ENCODE results near the gene SPRR1B.
"Not testable (repeated sequence)": the region's sequence is repeated elsewhere in the genome, so short reads cannot be mapped to it uniquely, and the experiment has no call there.

SPRR1B gene

DNA sequence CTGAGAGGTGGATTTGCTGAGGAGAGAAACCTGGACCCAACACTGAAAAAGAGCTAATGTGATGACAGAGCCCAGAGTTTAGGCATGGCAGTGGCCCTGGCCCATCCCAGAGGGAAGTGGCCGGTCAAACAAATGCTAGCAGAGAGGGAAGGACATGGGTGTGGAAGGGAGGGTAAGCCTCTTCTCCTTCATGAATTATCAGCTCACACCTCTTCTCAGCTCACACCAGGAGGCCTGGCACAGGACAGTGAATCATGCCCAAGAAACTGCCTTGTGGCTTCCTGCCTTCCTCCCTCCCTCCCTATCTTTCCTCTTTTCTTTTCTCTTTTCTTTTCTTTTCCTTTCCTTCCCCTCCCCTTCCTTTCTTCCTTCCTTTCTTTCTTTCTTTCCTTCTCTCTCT, 30.7 kb upstream of the SPRR1B start:
- Histone ChIP-seq H3K4me1 (ENCODE audit: control insufficient read depth, insufficient read depth, low read length) (0 out of 2 replicates have a peak, but pooled peaks cover 9% of the 10 kb centered on the region), H3K9me3 (ENCODE audit: control insufficient read depth, insufficient read depth, low read length) (peaks cover 6% of the 10 kb centered on the region; the same call in 1 of the 2 replicates), H3K9ac (ENCODE audit: low read depth, low read length) (no peak overlapping the region), H3K4me3 (ENCODE audit: low read depth, low read length) (no peak overlapping the region), H3K27ac (ENCODE audit: low read depth, low read length) (no peak overlapping the region), H3K27me3 (ENCODE audit: control insufficient read depth, insufficient read depth, low read length) (no peaks in the 10 kb centered on the region), H3K36me3 (ENCODE audit: control insufficient read depth, insufficient read depth, low read length) (no peaks in the 10 kb centered on the region)

DNA sequence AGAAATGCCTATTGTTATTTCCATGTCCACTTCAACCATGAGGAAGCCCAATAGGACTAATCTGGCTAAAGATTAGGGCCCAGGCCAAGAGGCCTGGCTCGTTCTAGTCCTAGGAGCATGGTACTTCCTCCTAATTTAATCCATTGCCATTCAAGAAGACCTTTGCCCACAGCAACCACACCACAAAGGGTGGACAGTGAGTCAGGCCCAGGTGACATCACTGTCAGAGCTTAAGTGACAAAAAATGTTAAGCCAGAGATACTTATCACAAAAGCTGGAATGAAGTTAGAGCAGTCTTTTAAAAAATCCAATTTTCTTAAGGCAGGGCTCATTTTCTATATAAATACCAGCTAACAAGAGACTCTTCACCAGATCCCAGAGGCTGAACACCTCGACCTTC, 29.6 kb upstream of the SPRR1B start, which contains the start of gene SPRR3:
Gene SPRR3, plus strand, starts transcription at position 368 of the 400 bp plus-strand sequence. CDS start 1,272 bp downstream, outside the sequence.
- Histone ChIP-seq H3K9me3 (ENCODE audit: control insufficient read depth, insufficient read depth, low read length) (peaks cover 3% of the 10 kb centered on the region; the same call in 1 of the 2 replicates), H3K27ac (ENCODE audit: low read depth, low read length) (no peak within 1 kb of the TSS), H3K4me3 (ENCODE audit: low read depth, low read length) (no peak within 1 kb of the TSS), H3K4me1 (ENCODE audit: control insufficient read depth, insufficient read depth, low read length) (0 out of 2 replicates have a peak, but pooled peaks cover 7% of the 10 kb centered on the region), H3K9ac (ENCODE audit: low read depth, low read length) (no peak within 1 kb of the TSS), H3K27me3 (ENCODE audit: control insufficient read depth, insufficient read depth, low read length) (no peaks in the 10 kb centered on the region), H3K36me3 (ENCODE audit: control insufficient read depth, insufficient read depth, low read length) (no peaks in the 10 kb centered on the region)

DNA sequence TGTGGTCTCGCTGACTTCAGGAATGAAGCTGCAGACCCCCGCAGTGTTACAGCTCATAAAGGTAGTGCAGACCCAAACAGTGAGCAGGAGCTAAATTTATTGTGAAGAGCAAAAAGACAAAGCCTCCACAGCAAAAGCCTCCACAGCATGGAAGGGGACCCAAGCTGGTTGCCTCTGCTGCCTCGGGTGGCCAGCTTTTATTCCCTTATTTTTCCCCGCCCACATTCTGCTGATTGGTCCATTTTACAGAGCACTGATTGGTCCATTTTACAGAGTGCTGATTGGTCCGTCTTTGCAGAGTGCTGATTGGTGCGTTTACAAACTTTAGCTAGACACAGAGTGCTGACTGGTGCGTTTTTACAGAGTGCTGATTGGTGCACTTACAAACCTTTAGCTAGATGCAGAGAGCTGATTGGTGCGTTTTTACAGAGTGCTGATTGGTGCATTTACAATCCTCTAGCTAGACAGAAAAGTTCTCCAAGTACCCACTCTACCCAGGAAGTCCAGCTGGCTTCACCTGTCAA, 19.7 kb upstream of the SPRR1B start:
- not testable (repeated sequence) for H3K27ac ChIP-seq (ENCODE audit: low read depth, low read length); H3K4me3 ChIP-seq (ENCODE audit: low read depth, low read length); H3K36me3 ChIP-seq (ENCODE audit: control insufficient read depth, insufficient read depth, low read length); H3K27me3 ChIP-seq (ENCODE audit: control insufficient read depth, insufficient read depth, low read length); H3K4me1 ChIP-seq (ENCODE audit: control insufficient read depth, insufficient read depth, low read length); H3K9me3 ChIP-seq (ENCODE audit: control insufficient read depth, insufficient read depth, low read length); H3K9ac ChIP-seq (ENCODE audit: low read depth, low read length)

DNA sequence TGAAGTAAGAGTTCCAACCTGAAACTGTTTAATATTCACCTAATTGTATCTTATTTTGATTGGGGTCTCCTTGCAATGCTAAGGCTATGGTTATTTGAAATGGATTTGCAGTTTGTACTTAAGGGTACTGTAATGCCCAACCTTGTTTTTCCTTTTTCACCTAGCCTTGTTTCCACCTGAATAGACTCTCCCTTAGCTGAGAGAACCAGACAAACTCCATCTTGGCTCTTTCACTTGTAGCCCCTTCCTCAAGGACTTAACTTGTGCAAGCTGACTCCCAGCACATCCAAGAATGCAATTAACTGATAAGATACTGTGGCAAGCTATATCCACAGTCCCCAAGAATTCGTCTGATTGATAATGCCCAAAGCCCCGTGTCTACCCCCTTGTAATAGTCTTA, 9.2 kb upstream of the SPRR1B start:
- H3K36me3 ChIP-seq (ENCODE audit: control insufficient read depth, insufficient read depth, low read length); H3K4me1 ChIP-seq (ENCODE audit: control insufficient read depth, insufficient read depth, low read length); H3K27ac ChIP-seq (ENCODE audit: low read depth, low read length); H3K4me3 ChIP-seq (ENCODE audit: low read depth, low read length); H3K27me3 ChIP-seq (ENCODE audit: control insufficient read depth, insufficient read depth, low read length); H3K9me3 ChIP-seq (ENCODE audit: control insufficient read depth, insufficient read depth, low read length); H3K9ac ChIP-seq (ENCODE audit: low read depth, low read length): not testable (repeated sequence)

GRCh38 chr1:153022340-153022739, 8.7 kb upstream of the SPRR1B start:
- H3K27me3 ChIP-seq (ENCODE audit: control insufficient read depth, insufficient read depth, low read length); H3K4me1 ChIP-seq (ENCODE audit: control insufficient read depth, insufficient read depth, low read length); H3K36me3 ChIP-seq (ENCODE audit: control insufficient read depth, insufficient read depth, low read length); H3K9me3 ChIP-seq (ENCODE audit: control insufficient read depth, insufficient read depth, low read length); H3K27ac ChIP-seq (ENCODE audit: low read depth, low read length); H3K9ac ChIP-seq (ENCODE audit: low read depth, low read length); H3K4me3 ChIP-seq (ENCODE audit: low read depth, low read length): not testable (repeated sequence)

GRCh38 chr1:153023109-153023508, 7.9 kb upstream of the SPRR1B start:
- H3K9me3 ChIP-seq (ENCODE audit: control insufficient read depth, insufficient read depth, low read length): no peaks in the 10 kb centered on the region
- H3K27ac ChIP-seq (ENCODE audit: low read depth, low read length): no peak overlapping the region
- no peaks in the 10 kb centered on the region for H3K36me3 ChIP-seq (ENCODE audit: control insufficient read depth, insufficient read depth, low read length)
- H3K4me3 ChIP-seq (ENCODE audit: low read depth, low read length): no peak overlapping the region
- no peak overlapping the region for H3K9ac ChIP-seq (ENCODE audit: low read depth, low read length)
- peaks cover 9% of the 10 kb centered on the region; the same call in 1 of the 2 replicates for H3K4me1 ChIP-seq (ENCODE audit: control insufficient read depth, insufficient read depth, low read length)
- H3K27me3 ChIP-seq (ENCODE audit: control insufficient read depth, insufficient read depth, low read length): no peaks in the 10 kb centered on the region

GRCh38 chr1:153024413-153024812, 6.6 kb upstream of the SPRR1B start:
- Histone ChIP-seq H3K9ac (ENCODE audit: low read depth, low read length) (no peak overlapping the region), H3K9me3 (ENCODE audit: control insufficient read depth, insufficient read depth, low read length) (no peaks in the 10 kb centered on the region), H3K36me3 (ENCODE audit: control insufficient read depth, insufficient read depth, low read length) (no peaks in the 10 kb centered on the region), H3K4me1 (ENCODE audit: control insufficient read depth, insufficient read depth, low read length) (peaks cover 9% of the 10 kb centered on the region; the same call in 1 of the 2 replicates), H3K27ac (ENCODE audit: low read depth, low read length) (no peak overlapping the region), H3K27me3 (ENCODE audit: control insufficient read depth, insufficient read depth, low read length) (no peaks in the 10 kb centered on the region), H3K4me3 (ENCODE audit: low read depth, low read length) (no peak overlapping the region)

DNA sequence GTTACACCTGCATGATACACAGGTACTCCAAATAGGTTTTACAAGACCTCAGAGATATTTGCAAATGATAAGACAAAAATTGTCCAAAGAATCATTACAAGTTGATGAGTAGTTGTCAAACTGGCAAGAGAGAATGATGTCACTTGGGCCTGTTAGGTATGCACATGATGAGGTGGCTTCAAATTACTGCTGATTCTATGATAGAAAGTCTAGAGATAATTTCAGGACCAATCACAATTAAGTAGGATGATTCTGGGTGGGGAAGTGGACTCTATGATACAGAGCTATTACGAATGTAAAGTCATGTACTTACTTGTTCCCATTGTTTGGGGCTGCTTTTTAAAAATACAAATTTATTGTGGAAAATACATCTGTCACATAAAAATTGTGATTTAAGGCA, 5.2 kb upstream of the SPRR1B start:
- no peak overlapping the region for H3K4me3 ChIP-seq (ENCODE audit: low read depth, low read length)
- H3K9me3 ChIP-seq (ENCODE audit: control insufficient read depth, insufficient read depth, low read length): no peaks in the 10 kb centered on the region
- no peaks in the 10 kb centered on the region for H3K27me3 ChIP-seq (ENCODE audit: control insufficient read depth, insufficient read depth, low read length)
- H3K36me3 ChIP-seq (ENCODE audit: control insufficient read depth, insufficient read depth, low read length): no peaks in the 10 kb centered on the region
- peaks cover 9% of the 10 kb centered on the region; the same call in 1 of the 2 replicates for H3K4me1 ChIP-seq (ENCODE audit: control insufficient read depth, insufficient read depth, low read length)
- no peak overlapping the region for H3K9ac ChIP-seq (ENCODE audit: low read depth, low read length)
- no peak overlapping the region for H3K27ac ChIP-seq (ENCODE audit: low read depth, low read length)

GRCh38 chr1:153028766-153029165, 2.2 kb upstream of the SPRR1B start:
- H3K9me3 ChIP-seq (ENCODE audit: control insufficient read depth, insufficient read depth, low read length): no peaks in the 10 kb centered on the region
- no peak overlapping the region for H3K27ac ChIP-seq (ENCODE audit: low read depth, low read length)
- H3K36me3 ChIP-seq (ENCODE audit: control insufficient read depth, insufficient read depth, low read length): no peaks in the 10 kb centered on the region
- peaks cover 3% of the 10 kb centered on the region; the same call in 1 of the 2 replicates for H3K4me1 ChIP-seq (ENCODE audit: control insufficient read depth, insufficient read depth, low read length)
- H3K9ac ChIP-seq (ENCODE audit: low read depth, low read length): no peak overlapping the region
- no peaks in the 10 kb centered on the region for H3K27me3 ChIP-seq (ENCODE audit: control insufficient read depth, insufficient read depth, low read length)
- no peak overlapping the region for H3K4me3 ChIP-seq (ENCODE audit: low read depth, low read length)

- H3K4me3 ChIP-seq (ENCODE audit: low read depth, low read length): no peak overlapping the region
- H3K9me3 ChIP-seq (ENCODE audit: control insufficient read depth, insufficient read depth, low read length): no peaks in the 10 kb centered on the region
- H3K27ac ChIP-seq (ENCODE audit: low read depth, low read length): no peak overlapping the region
- no peaks in the 10 kb centered on the region for H3K27me3 ChIP-seq (ENCODE audit: control insufficient read depth, insufficient read depth, low read length)
- no peaks in the 10 kb centered on the region for H3K36me3 ChIP-seq (ENCODE audit: control insufficient read depth, insufficient read depth, low read length)
- H3K9ac ChIP-seq (ENCODE audit: low read depth, low read length): no peak overlapping the region
- H3K4me1 ChIP-seq (ENCODE audit: control insufficient read depth, insufficient read depth, low read length): peaks cover 3% of the 10 kb centered on the region; the same call in 1 of the 2 replicates
Observed at GRCh38 chr1:153032073-153032472, 1.1 kb downstream of the SPRR1B start.

GRCh38 chr1:153032677-153033308, 1.8 kb downstream of the SPRR1B start:
- Histone ChIP-seq H3K4me1 (ENCODE audit: control insufficient read depth, insufficient read depth, low read length) (peaks cover 3% of the 10 kb centered on the region; the same call in 1 of the 2 replicates), H3K9me3 (ENCODE audit: control insufficient read depth, insufficient read depth, low read length) (no peaks in the 10 kb centered on the region), H3K27me3 (ENCODE audit: control insufficient read depth, insufficient read depth, low read length) (no peaks in the 10 kb centered on the region), H3K4me3 (ENCODE audit: low read depth, low read length) (no peak overlapping the region), H3K27ac (ENCODE audit: low read depth, low read length) (no peak overlapping the region), H3K36me3 (ENCODE audit: control insufficient read depth, insufficient read depth, low read length) (no peaks in the 10 kb centered on the region), H3K9ac (ENCODE audit: low read depth, low read length) (no peak overlapping the region)

All from HUES48 (cell line).